HG03558 (cell line): ENCODE measurements around the gene NUDT1.

Experiments
- ATAC-seq: cut with Tn5 transposase; IDR thresholded peaks from one replicate; pipeline ENCODE4 v1.9.1; 2021; ENCODE audit warnings: moderate number of reproducible peaks; ENCODE audit not compliant: unreplicated experiment; ENCODE audit errors: extremely low read depth

NUDT1 gene

GRCh38 chr7:2241580-2242540, at the start of gene NUDT1, which contains the start of gene MRM2:
NUDT1 (plus strand) TSS chr7:2242226; CDS start chr7:2244575, 2,349 bp downstream.
MRM2 (minus strand) TSS chr7:2242205; CDS start chr7:2242169, 36 bp downstream.
- ATAC-seq = peak; percentile 38

- ATAC-seq = no peak
Observed at GRCh38 chr7:2192831-2193534, 49.0 kb upstream of the NUDT1 start.

GRCh38 chr7:2193575-2194305, 48.3 kb upstream of the NUDT1 start:
- no peak for ATAC-seq

- ATAC-seq = no peak
Observed at GRCh38 chr7:2195400-2196246, 46.4 kb upstream of the NUDT1 start.

GRCh38 chr7:2196381-2197378, 45.3 kb upstream of the NUDT1 start:
- ATAC-seq = no peak

GRCh38 chr7:2197436-2198155, 44.4 kb upstream of the NUDT1 start:
- no peak for ATAC-seq

- ATAC-seq = no peak
Observed at GRCh38 chr7:2198206-2198605, 43.8 kb upstream of the NUDT1 start.

GRCh38 chr7:2198760-2199159, 43.3 kb upstream of the NUDT1 start:
- no peak for ATAC-seq

GRCh38 chr7:2199528-2199927, 42.5 kb upstream of the NUDT1 start:
- no peak for ATAC-seq

- ATAC-seq = no peak
Observed at GRCh38 chr7:2199956-2200583, 42.0 kb upstream of the NUDT1 start.

- no peak for ATAC-seq
Observed at GRCh38 chr7:2200584-2200980, 41.4 kb upstream of the NUDT1 start.

- ATAC-seq = no peak
Observed at GRCh38 chr7:2201128-2201527, 40.9 kb upstream of the NUDT1 start.

- ATAC-seq = no peak
Observed at GRCh38 chr7:2201686-2202360, 40.2 kb upstream of the NUDT1 start.

- ATAC-seq = no peak
Observed at GRCh38 chr7:2202361-2202761, 39.7 kb upstream of the NUDT1 start.

GRCh38 chr7:2202901-2203765, 38.9 kb upstream of the NUDT1 start:
- no peak for ATAC-seq

GRCh38 chr7:2203766-2204300, 38.2 kb upstream of the NUDT1 start:
- ATAC-seq = no peak
